DMS53 (cell line): ENCODE results near the gene MARCHF3.
A peak's percentile ranks its signal among the peaks of the same experiment; 100 is the strongest.
"Not testable (repeated sequence)": the region's sequence is repeated elsewhere in the genome, so short reads cannot be mapped to it uniquely, and the experiment has no call there.

Experiments
- DNase-seq: peaks from one replicate; lab custom pipeline; 2025; lab: John Stamatoyannopoulos, UW

The MARCHF3 gene

GRCh38 chr5:126953640-126954039, 76.7 kb downstream of the MARCHF3 start:
- no peak for DNase-seq

- no peak for DNase-seq
These were observed 80.9 kb downstream of the MARCHF3 start for GRCh38 chr5:126949475-126949874.

GRCh38 chr5:126948453-126948852, 81.9 kb downstream of the MARCHF3 start:
- no peak for DNase-seq

GRCh38 chr5:126948011-126948355, 82.4 kb downstream of the MARCHF3 start:
- no peak for DNase-seq

GRCh38 chr5:126947146-126948010, 83.0 kb downstream of the MARCHF3 start:
- peak; percentile 41 for DNase-seq

GRCh38 chr5:126942908-126943307, 87.5 kb downstream of the MARCHF3 start:
- not testable (repeated sequence) for DNase-seq

- DNase-seq = no peak
These were observed 89.0 kb downstream of the MARCHF3 start for GRCh38 chr5:126941403-126941802.

- DNase-seq = no peak
These were observed 90.5 kb downstream of the MARCHF3 start for GRCh38 chr5:126939887-126940286.

GRCh38 chr5:126938466-126938865, 91.9 kb downstream of the MARCHF3 start:
- DNase-seq = no peak

- DNase-seq = no peak
These were observed 92.6 kb downstream of the MARCHF3 start for GRCh38 chr5:126937771-126938170.

- no peak for DNase-seq
These were observed 93.5 kb downstream of the MARCHF3 start for GRCh38 chr5:126936775-126937418.

GRCh38 chr5:126931963-126932660, 98.2 kb downstream of the MARCHF3 start:
- DNase-seq = no peak

- no peak for DNase-seq
These were observed 102.3 kb downstream of the MARCHF3 start for GRCh38 chr5:126928041-126928440.

GRCh38 chr5:126927429-126927828, 102.9 kb downstream of the MARCHF3 start:
- no peak for DNase-seq

GRCh38 chr5:126926187-126926586, 104.2 kb downstream of the MARCHF3 start:
- no peak for DNase-seq

GRCh38 chr5:126925482-126925881, 104.9 kb downstream of the MARCHF3 start:
- no peak for DNase-seq

- no peak for DNase-seq
These were observed 105.9 kb downstream of the MARCHF3 start for GRCh38 chr5:126924331-126925033.

GRCh38 chr5:126921241-126922091, 108.9 kb downstream of the MARCHF3 start:
- no peak for DNase-seq

- DNase-seq = no peak
These were observed 110.1 kb downstream of the MARCHF3 start for GRCh38 chr5:126920291-126920690.

GRCh38 chr5:126919566-126919965, 110.8 kb downstream of the MARCHF3 start:
- no peak for DNase-seq

- peak; percentile 68 for DNase-seq
These were observed 111.8 kb downstream of the MARCHF3 start for GRCh38 chr5:126918615-126918957.
